ENCODE data around the gene PARP3.
"Not testable (repeated sequence)": the region's sequence is repeated elsewhere in the genome, so short reads cannot be mapped to it uniquely, and the experiment has no call there.

Gene PARP3

DNA sequence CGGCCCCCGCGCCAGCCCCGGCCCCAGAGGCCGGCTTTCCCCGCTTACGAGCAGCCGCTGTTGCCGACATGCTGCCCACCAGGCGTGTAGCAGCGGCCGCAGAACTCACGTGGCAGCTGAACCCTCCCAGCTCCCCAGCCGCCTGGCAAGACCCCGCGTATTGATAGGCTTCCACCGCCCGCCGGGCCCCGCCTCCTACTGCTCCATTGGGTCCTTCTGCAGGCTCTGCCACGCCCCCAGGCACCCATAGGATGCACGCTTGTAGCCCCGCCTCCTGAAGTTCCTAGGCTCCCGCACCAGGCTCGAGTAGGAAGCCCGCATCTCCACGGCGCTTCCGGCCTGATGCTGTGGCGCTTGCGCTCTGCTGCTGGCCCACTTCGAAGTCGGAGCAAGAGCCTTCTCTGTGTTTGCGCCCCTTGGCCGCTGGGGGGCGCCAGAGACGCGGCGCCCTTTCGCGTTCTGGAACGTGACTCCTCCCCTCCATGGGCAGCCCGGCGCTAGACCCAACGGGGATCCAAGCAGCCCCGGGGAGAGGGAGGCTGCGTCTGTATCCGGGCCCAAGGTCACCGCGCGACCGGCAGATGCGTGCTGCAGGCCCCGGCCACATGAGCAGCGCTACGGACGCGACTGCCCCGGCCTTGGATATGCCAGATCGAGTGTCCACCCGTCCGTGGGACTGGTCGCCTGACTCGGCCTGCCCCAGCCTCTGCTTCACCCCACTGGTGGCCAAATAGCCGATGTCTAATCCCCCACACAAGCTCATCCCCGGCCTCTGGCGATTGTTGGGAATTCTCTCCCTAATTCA is at the start of gene PARP3, which contains the start of gene RRP9:
Gene PARP3 (plus strand): TSS at position 566 of the 805 bp plus-strand sequence. CDS start 993 bp downstream, outside the sequence.
Gene RRP9 (minus strand): TSS at position 107 of the 805 bp plus-strand sequence. CDS start 37 bp downstream, at position 70.
- Histone ChIP-seq H3K4me3 (ENCODE audit: low read depth in 1 of 2, low read length in 2 of 2) (peak within 1 kb of the TSS; percentile 81 to 85), H3K9ac (ENCODE audit: low read depth in 1 of 2, low read length in 2 of 2) (peak within 1 kb of the TSS; percentile 96 to 98), H3K36me3 (ENCODE audit: control insufficient read depth in 1 of 2, insufficient read depth in 2 of 2, low read length in 2 of 2) (peaks cover 17 to 38% of the 10 kb centered on the region in 2 donors), H3K27me3 (ENCODE audit: control insufficient read depth in 1 of 2, insufficient read depth in 2 of 2, low read length in 2 of 2) (no peaks in the 10 kb centered on the region), H3K4me1 (ENCODE audit: control insufficient read depth in 1 of 2, insufficient read depth in 2 of 2, low read length in 2 of 2) (peaks cover 20 to 31% of the 10 kb centered on the region in 2 donors), H3K27ac (ENCODE audit: low read depth, low read length) (peak within 1 kb of the TSS; percentile 95), H3K9me3 (ENCODE audit: control insufficient read depth in 1 of 2, low read length in 2 of 2) (no peaks in the 10 kb centered on the region)

DNA sequence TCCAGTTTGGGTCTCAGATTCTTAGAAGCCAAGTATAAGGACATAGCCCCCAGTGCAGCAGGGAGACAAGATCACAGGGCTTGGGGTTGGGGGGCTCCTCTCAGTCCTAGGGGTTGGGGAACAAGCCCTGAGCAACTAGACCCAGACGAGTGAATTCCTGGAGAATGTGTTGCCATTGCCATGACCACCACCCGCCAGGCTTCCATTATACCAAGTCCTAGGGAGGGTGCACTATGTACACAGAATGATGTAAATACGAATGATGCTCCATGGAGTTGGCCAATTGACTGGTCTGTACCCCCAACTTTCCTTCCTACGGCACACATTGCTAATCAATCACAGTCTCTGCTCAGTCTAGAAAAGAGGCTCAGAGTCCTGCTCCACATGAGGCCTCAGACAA is 47.8 kb upstream of the PARP3 start:
- Histone ChIP-seq H3K36me3 (ENCODE audit: control insufficient read depth in 1 of 2, insufficient read depth in 2 of 2, low read length in 2 of 2) (no peaks in the 10 kb centered on the region), H3K27me3 (ENCODE audit: control insufficient read depth in 1 of 2, insufficient read depth in 2 of 2, low read length in 2 of 2) (peaks cover 4 to 10% of the 10 kb centered on the region in 2 donors), H3K9me3 (ENCODE audit: control insufficient read depth in 1 of 2, low read length in 2 of 2) (no peaks in the 10 kb centered on the region), H3K4me1 (ENCODE audit: control insufficient read depth in 1 of 2, insufficient read depth in 2 of 2, low read length in 2 of 2) (no peaks in the 10 kb centered on the region), H3K9ac (ENCODE audit: low read depth in 1 of 2, low read length in 2 of 2) (no peak overlapping the region), H3K27ac (ENCODE audit: low read depth, low read length) (no peak overlapping the region), H3K4me3 (ENCODE audit: low read depth in 1 of 2, low read length in 2 of 2) (no peak overlapping the region)

DNA sequence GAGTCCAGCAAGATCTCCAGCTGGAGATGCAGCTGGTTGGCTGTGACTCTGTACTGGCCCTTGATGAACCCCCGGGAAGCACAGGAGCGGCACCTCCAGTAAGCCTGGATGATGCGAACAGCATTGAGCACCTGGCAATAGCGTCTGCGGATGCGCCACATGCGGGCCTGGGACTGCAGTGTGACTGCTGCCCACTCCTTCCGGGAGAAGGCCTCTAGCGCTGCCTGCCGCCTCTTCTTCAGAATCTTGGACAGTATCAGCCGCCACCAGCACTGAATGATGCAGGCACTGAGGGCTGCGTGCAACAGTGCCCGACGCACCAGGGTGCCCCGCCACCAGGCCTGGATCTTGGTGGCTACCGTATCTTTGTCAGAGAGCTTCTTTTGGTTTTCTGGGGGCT is 47.2 kb upstream of the PARP3 start:
- peaks cover 4 to 10% of the 10 kb centered on the region in 2 donors for H3K27me3 ChIP-seq (ENCODE audit: control insufficient read depth in 1 of 2, insufficient read depth in 2 of 2, low read length in 2 of 2)
- no peaks in the 10 kb centered on the region for H3K4me1 ChIP-seq (ENCODE audit: control insufficient read depth in 1 of 2, insufficient read depth in 2 of 2, low read length in 2 of 2)
- no peak overlapping the region for H3K9ac ChIP-seq (ENCODE audit: low read depth in 1 of 2, low read length in 2 of 2)
- no peaks in the 10 kb centered on the region for H3K36me3 ChIP-seq (ENCODE audit: control insufficient read depth in 1 of 2, insufficient read depth in 2 of 2, low read length in 2 of 2)
- H3K27ac ChIP-seq (ENCODE audit: low read depth, low read length), result no peak overlapping the region
- H3K4me3 ChIP-seq (ENCODE audit: low read depth in 1 of 2, low read length in 2 of 2), result no peak overlapping the region
- H3K9me3 ChIP-seq (ENCODE audit: control insufficient read depth in 1 of 2, low read length in 2 of 2), result no peaks in the 10 kb centered on the region

DNA sequence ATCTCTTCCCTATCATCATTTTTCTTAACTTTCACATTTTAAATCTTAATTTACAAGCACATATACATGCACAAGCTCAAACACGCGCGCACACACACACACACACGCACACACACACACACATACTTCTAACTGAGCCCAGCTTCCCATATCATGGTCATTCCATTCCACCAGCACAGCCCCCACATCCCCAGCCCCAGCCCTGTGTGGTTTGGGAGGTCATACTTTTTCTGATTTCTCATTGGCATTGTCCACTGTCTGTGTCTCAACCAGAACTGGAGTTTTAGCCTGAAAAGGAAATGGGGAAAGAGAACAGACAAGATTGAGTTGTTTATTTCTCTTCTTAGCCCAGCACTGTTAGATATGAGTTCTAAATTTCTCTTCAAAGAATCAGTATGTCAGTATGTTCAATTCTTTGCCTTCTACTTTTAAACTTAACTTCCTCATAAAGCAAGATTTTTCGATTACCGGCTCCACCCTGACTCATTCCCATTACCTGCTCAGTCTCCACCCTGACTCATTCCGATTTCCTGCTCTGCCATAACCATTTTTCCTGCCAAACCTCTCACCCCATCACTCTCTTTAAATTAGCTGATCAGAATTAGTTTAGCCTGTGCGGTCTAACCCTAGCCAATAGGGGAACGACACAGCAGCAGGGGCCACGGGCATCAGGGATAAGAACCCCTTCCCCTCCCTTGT is 45.4 kb upstream of the PARP3 start:
- H3K27me3 ChIP-seq (ENCODE audit: control insufficient read depth in 1 of 2, insufficient read depth in 2 of 2, low read length in 2 of 2), result peaks cover 4 to 10% of the 10 kb centered on the region in 2 donors
- no peaks in the 10 kb centered on the region for H3K4me1 ChIP-seq (ENCODE audit: control insufficient read depth in 1 of 2, insufficient read depth in 2 of 2, low read length in 2 of 2)
- H3K9ac ChIP-seq (ENCODE audit: low read depth in 1 of 2, low read length in 2 of 2), result no peak overlapping the region
- H3K36me3 ChIP-seq (ENCODE audit: control insufficient read depth in 1 of 2, insufficient read depth in 2 of 2, low read length in 2 of 2), result no peaks in the 10 kb centered on the region
- H3K4me3 ChIP-seq (ENCODE audit: low read depth in 1 of 2, low read length in 2 of 2), result no peak overlapping the region
- H3K9me3 ChIP-seq (ENCODE audit: control insufficient read depth in 1 of 2, low read length in 2 of 2), result no peaks in the 10 kb centered on the region
- no peak overlapping the region for H3K27ac ChIP-seq (ENCODE audit: low read depth, low read length)

DNA sequence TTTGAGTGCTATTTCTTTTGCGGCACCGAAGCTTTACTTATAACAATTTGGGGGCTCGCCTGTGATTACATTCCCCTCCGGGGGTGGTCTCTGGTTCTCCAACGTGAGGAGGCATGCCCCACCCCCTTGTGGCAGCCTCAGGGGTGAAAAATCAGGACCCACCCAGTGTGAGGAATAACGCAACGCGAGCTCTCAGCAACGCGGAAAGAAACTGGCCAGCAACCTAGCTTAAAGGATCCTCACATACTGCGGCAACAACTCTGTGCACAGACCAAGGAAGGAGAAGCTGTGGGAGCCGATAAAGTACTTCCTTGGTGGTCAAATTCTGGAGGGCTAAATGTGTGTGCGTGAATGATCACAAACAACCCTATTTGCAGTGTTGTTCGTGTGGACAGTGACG is 44.8 kb upstream of the PARP3 start:
- Histone ChIP-seq H3K27me3 (ENCODE audit: control insufficient read depth in 1 of 2, insufficient read depth in 2 of 2, low read length in 2 of 2) (peaks cover 0 to 6% of the 10 kb centered on the region in 2 donors), H3K36me3 (ENCODE audit: control insufficient read depth in 1 of 2, insufficient read depth in 2 of 2, low read length in 2 of 2) (no peaks in the 10 kb centered on the region), H3K27ac (ENCODE audit: low read depth, low read length) (no peak overlapping the region), H3K9ac (ENCODE audit: low read depth in 1 of 2, low read length in 2 of 2) (no peak overlapping the region), H3K9me3 (ENCODE audit: control insufficient read depth in 1 of 2, low read length in 2 of 2) (no peaks in the 10 kb centered on the region), H3K4me1 (ENCODE audit: control insufficient read depth in 1 of 2, insufficient read depth in 2 of 2, low read length in 2 of 2) (no peaks in the 10 kb centered on the region), H3K4me3 (ENCODE audit: low read depth in 1 of 2, low read length in 2 of 2) (no peak overlapping the region)

DNA sequence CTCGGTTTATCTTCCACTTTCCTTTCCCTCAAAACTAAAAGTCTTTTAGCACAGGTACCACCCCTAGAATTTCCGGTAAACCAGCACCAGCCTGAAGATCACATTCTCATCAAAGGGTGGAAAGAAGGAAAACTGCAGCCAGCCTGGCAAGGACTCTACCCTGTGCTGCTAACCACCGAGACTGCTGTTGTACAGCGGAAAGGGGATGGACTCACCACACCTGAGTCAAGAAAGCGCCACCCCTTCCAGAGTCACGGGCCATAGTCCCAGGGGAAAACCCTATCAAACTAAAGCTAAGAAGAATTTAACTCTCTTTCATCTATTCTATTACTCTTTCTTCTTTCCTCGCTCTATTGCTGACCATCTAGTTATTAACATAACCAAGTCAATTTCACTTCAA is 42.1 kb upstream of the PARP3 start:
- not testable (repeated sequence) for H3K27ac ChIP-seq (ENCODE audit: low read depth, low read length); H3K36me3 ChIP-seq (ENCODE audit: control insufficient read depth in 1 of 2, insufficient read depth in 2 of 2, low read length in 2 of 2); H3K4me1 ChIP-seq (ENCODE audit: control insufficient read depth in 1 of 2, insufficient read depth in 2 of 2, low read length in 2 of 2); H3K9me3 ChIP-seq (ENCODE audit: control insufficient read depth in 1 of 2, low read length in 2 of 2); H3K4me3 ChIP-seq (ENCODE audit: low read depth in 1 of 2, low read length in 2 of 2); H3K9ac ChIP-seq (ENCODE audit: low read depth in 1 of 2, low read length in 2 of 2); H3K27me3 ChIP-seq (ENCODE audit: control insufficient read depth in 1 of 2, insufficient read depth in 2 of 2, low read length in 2 of 2)

DNA sequence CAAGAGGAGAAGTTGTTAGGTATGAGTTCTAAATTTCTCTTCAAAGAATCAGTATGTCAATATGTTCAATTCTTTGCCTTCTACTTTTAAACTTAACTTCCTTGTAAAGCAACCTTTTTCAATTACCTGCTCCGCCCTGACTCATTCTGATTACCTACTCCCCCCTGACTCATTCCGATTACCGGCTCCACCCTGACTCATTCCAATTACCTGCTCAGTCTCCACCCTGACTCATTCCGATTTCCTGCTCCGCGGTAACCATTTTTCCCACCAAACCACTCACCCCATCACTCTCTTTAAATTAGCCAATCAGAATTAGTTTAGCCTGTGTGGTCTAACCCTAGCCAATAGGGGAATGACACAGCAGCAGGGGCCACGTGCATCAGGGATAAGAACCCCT is 39.8 kb upstream of the PARP3 start:
- H3K9ac ChIP-seq (ENCODE audit: low read depth in 1 of 2, low read length in 2 of 2); H3K27me3 ChIP-seq (ENCODE audit: control insufficient read depth in 1 of 2, insufficient read depth in 2 of 2, low read length in 2 of 2); H3K36me3 ChIP-seq (ENCODE audit: control insufficient read depth in 1 of 2, insufficient read depth in 2 of 2, low read length in 2 of 2); H3K27ac ChIP-seq (ENCODE audit: low read depth, low read length); H3K4me3 ChIP-seq (ENCODE audit: low read depth in 1 of 2, low read length in 2 of 2); H3K4me1 ChIP-seq (ENCODE audit: control insufficient read depth in 1 of 2, insufficient read depth in 2 of 2, low read length in 2 of 2); H3K9me3 ChIP-seq (ENCODE audit: control insufficient read depth in 1 of 2, low read length in 2 of 2): not testable (repeated sequence)

DNA sequence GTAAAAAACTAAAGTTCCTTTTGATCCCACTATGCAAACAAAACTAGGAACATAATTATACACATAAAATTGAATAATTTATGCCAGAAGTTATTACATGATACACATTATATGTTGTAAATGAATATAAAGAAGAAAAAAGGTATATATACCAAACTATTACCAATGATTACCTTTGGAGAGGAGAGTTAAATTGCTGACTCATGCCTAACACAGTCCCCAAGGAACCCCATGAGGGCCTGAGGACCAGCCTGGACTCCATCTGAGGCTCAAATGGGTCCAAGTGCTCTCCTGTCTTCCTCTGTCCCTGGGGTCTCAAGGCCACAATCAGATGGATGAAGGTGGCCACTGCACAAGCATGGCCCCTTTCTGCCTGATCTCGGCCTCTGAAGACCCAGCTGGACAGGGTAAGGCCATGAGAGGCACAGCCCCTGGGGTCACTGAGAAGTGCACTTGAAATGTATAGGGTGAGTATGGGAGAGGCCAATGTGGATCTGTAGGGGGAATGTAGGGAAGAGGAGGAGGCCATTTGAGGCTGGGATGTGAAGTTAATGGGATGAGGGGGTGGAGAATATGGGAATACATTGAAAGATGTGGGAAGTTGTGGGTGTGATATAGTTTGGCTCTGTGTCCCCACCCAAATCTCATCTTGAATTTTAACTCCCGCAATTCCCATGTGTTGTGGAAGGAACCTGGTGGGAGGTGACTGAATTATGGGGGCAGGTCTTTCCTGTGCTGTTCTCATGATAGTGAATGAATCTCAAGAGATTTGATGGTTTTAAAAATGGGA is 37.9 kb upstream of the PARP3 start:
- Histone ChIP-seq H3K36me3 (ENCODE audit: control insufficient read depth in 1 of 2, insufficient read depth in 2 of 2, low read length in 2 of 2) (no peaks in the 10 kb centered on the region), H3K9ac (ENCODE audit: low read depth in 1 of 2, low read length in 2 of 2) (no peak overlapping the region), H3K27me3 (ENCODE audit: control insufficient read depth in 1 of 2, insufficient read depth in 2 of 2, low read length in 2 of 2) (no peaks in the 10 kb centered on the region), H3K4me1 (ENCODE audit: control insufficient read depth in 1 of 2, insufficient read depth in 2 of 2, low read length in 2 of 2) (no peaks in the 10 kb centered on the region), H3K9me3 (ENCODE audit: control insufficient read depth in 1 of 2, low read length in 2 of 2) (no peaks in the 10 kb centered on the region), H3K27ac (ENCODE audit: low read depth, low read length) (no peak overlapping the region), H3K4me3 (ENCODE audit: low read depth in 1 of 2, low read length in 2 of 2) (no peak overlapping the region)

DNA sequence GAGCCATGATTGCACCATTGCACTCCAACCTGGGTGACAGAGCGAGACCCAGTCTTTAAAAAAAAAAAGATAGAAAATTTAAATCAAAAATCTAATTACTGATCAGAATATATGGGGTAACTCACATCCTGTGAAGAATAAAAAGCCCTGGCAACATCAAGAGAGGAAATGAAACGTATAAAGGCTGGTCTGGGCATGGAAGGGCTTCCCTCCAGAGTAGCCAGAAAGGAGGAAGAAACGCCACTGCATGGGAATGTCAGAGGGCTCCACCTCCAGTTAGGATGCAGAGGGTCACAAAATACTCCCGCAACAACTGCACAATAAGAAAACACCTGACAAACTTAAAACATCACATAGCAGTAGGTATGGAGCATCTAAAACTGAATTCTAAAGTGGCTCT is 34.1 kb upstream of the PARP3 start:
- H3K9me3 ChIP-seq (ENCODE audit: control insufficient read depth in 1 of 2, low read length in 2 of 2), result no peaks in the 10 kb centered on the region
- no peaks in the 10 kb centered on the region for H3K27me3 ChIP-seq (ENCODE audit: control insufficient read depth in 1 of 2, insufficient read depth in 2 of 2, low read length in 2 of 2)
- no peak overlapping the region for H3K27ac ChIP-seq (ENCODE audit: low read depth, low read length)
- H3K4me1 ChIP-seq (ENCODE audit: control insufficient read depth in 1 of 2, insufficient read depth in 2 of 2, low read length in 2 of 2), result no peaks in the 10 kb centered on the region
- no peak overlapping the region for H3K4me3 ChIP-seq (ENCODE audit: low read depth in 1 of 2, low read length in 2 of 2)
- H3K9ac ChIP-seq (ENCODE audit: low read depth in 1 of 2, low read length in 2 of 2), result no peak overlapping the region
- no peaks in the 10 kb centered on the region for H3K36me3 ChIP-seq (ENCODE audit: control insufficient read depth in 1 of 2, insufficient read depth in 2 of 2, low read length in 2 of 2)

DNA sequence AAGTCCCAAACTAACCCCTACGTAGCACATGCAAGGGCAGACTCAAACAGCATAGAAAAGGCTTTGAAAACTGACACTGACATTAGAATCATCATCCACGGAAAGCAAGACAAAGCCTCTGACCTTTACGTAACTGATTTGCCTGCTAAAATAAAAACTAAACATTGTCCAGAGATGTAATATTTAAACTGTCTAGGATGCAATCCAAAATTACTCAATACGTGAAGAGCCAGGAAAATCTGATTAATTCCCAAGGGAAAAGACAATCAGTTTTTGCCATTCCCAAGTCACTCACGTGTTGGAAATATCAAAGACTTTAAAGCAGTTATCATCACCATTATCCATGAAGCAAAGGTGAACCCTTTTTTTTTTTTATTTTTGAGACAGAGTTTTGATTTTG is 25.7 kb upstream of the PARP3 start:
- Histone ChIP-seq H3K36me3 (ENCODE audit: control insufficient read depth in 1 of 2, insufficient read depth in 2 of 2, low read length in 2 of 2) (no peaks in the 10 kb centered on the region), H3K9ac (ENCODE audit: low read depth in 1 of 2, low read length in 2 of 2) (no peak overlapping the region), H3K27me3 (ENCODE audit: control insufficient read depth in 1 of 2, insufficient read depth in 2 of 2, low read length in 2 of 2) (peaks cover 0 to 2% of the 10 kb centered on the region in 2 donors), H3K27ac (ENCODE audit: low read depth, low read length) (no peak overlapping the region), H3K4me1 (ENCODE audit: control insufficient read depth in 1 of 2, insufficient read depth in 2 of 2, low read length in 2 of 2) (no peaks in the 10 kb centered on the region), H3K4me3 (ENCODE audit: low read depth in 1 of 2, low read length in 2 of 2) (no peak overlapping the region), H3K9me3 (ENCODE audit: control insufficient read depth in 1 of 2, low read length in 2 of 2) (no peaks in the 10 kb centered on the region)

Measured in duodenal mucosa (tissue), 2 donors.